Cardiac fibroblast (primary cell): ENCODE measurements around the gene NFE2L3.
"Not testable (repeated sequence)": the region's sequence is repeated elsewhere in the genome, so short reads cannot be mapped to it uniquely, and the experiment has no call there.

ENCODE experiments used
- DNase-seq, 2 donors: peaks; one replicate each; pipeline versions ENCODE4 v3.0.0 to v3.0.0-alpha.2; 2010; ENCODE audit warnings: low read depth in 2 of 2
- H3K4me3 ChIP-seq, 2 donors: replicated peaks in 1 of 2; 1 replicate in 1 of 2; 2 replicates in 1 of 2; pipeline ENCODE4 v1.5.1; 2011; ENCODE audit warnings: low read depth in 2 of 2, low read length in 2 of 2, mild to moderate bottlenecking in 2 of 2, moderate library complexity in 1 of 2
- CTCF ChIP-seq: IDR thresholded peaks from one replicate; pipeline ENCODE4 v1.5.1; 2011; ENCODE audit warnings: low read depth, mild to moderate bottlenecking, low read length, inconsistent platforms

The NFE2L3 gene

DNA sequence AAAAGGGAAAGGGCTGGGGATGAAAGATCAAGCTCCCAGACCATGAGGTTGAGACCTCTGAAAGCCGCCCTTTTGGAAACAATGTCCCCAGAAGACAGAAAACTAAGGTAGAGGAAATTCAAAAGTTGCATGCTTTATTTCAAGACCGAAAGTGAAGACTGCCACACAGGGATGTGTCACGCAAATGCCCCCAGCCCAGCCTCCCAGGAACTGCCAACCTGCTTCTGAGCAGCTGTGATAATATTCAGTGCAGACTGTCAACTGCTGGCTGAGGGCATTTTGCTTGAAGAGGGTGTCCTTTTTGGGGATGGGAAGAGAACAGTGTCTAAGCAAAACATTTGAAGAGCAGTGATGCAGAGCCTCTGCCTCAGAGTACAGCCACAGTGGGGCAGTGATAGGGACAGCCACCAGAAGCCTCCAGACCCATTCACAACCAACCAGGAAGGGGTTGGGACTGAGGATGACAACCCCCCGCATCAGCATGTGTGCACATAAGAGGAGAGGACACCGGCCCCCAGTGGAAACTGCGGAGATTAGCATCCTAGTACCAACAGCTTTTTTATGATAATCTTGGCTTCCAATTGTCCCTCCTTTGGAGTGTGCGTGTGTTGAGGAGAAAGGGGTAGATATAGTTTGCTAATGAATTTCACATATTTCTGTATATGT is 34.7 kb upstream of the NFE2L3 start:
- TF ChIP-seq CTCF = no peak
- DNase-seq = no peak
- H3K4me3 ChIP-seq = no peak overlapping the region

GRCh38 chr7:26117970-26118369 is 34.0 kb upstream of the NFE2L3 start:
- no peak for TF ChIP-seq CTCF
- no peak overlapping the region for H3K4me3 ChIP-seq
- DNase-seq = no peak

DNA sequence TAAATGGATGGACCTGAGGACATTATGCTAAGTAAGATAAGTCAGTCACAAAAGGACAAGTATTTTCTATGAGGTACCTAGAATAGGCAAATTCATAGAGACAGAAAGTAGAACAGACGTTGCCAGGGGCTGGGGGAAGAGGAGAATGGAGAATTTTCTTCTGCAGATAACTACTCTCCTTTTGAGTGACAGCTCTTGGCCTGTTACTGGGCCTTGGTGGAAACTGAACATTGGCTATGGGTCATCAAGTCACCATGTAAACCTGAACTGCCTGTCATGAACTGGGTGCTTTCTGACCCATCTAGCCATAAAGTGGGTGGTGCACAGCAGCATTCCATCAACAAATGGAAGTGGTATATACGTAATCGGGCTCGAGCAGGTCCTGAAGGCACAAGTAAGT is 29.3 kb upstream of the NFE2L3 start:
- no peak overlapping the region for H3K4me3 ChIP-seq
- no peak for DNase-seq
- no peak for TF ChIP-seq CTCF

DNA sequence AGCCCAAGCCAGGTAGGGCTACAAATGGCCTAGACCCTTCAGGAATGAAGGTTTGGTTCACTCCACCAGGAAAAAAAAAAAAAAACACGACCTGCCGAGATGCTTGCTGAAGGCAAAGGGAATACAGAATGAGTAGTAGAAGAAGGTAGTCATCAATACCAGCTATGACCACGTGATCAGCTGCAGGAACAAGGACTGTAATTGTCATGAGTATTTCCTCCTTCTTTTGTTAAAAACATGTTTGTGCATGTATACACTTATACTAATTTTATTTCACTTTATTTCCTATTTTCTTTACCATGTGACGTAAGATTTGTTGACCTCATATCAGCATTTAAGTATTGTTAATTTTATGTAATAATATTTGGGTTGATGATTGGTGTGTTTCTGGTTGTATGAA is 27.2 kb upstream of the NFE2L3 start:
- DNase-seq, H3K4me3 ChIP-seq: not testable (repeated sequence)

DNA sequence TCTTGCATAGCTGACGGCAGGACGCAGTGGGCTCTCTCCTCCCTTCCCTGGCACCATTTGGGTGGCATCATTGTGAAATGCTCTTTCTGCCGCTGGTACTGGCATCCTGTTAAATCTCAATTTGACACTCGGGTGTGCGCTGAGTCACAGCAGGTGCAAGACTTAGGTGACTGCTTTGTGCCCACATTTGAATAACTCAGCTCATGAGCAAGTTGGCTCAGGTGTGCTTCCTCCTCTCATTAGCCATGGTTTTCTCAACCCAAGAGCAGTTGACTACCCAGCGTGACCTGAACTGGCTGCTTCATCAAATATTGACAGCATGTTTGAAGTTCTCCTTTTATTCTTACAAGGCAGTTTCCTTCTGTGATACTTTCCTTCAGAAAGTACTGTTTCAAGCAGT is 24.6 kb upstream of the NFE2L3 start:
- no peak for DNase-seq
- H3K4me3 ChIP-seq = no peak overlapping the region
- no peak for TF ChIP-seq CTCF

GRCh38 chr7:26131056-26131589 is 20.9 kb upstream of the NFE2L3 start:
- no peak overlapping the region for H3K4me3 ChIP-seq
- no peak for DNase-seq
- TF ChIP-seq CTCF = no peak

GRCh38 chr7:26135076-26135475 is 16.9 kb upstream of the NFE2L3 start:
- H3K4me3 ChIP-seq = no peak overlapping the region
- no peak for DNase-seq
- TF ChIP-seq CTCF = no peak
